Ovary (tissue), 9 donors: ENCODE results near the gene DPM3. TPM values are rescaled to one million over a fixed set of nuclear protein-coding genes. Genes with fewer than 3 reads are reported as not detected.
"Not testable (repeated sequence)": the region's sequence is repeated elsewhere in the genome, so short reads cannot be mapped to it uniquely, and the experiment has no call there.

Experiments
- DNase-seq, 5 donors: peaks; one replicate each; pipeline ENCODE4 v3.0.0-alpha.2; 2019 to 2020
- H3K27ac ChIP-seq, 2 donors: fragments of 200-600 bp; one replicate each; pipeline versions ENCODE4 v1.5.1 to v1.8.0; 2019 to 2022
- H3K27me3 ChIP-seq: fragments of 200-600 bp; one replicate; pipeline ENCODE4 v1.8.0; 2022
- H3K36me3 ChIP-seq: fragments of 200-600 bp; sonication (generic); one replicate; pipeline ENCODE4 v1.5.1; 2019
- H3K4me1 ChIP-seq: one replicate; pipeline ENCODE4 v1.8.1; 2013; ENCODE audit warnings: mild to moderate bottlenecking, moderate library complexity; ENCODE audit not compliant: insufficient read depth
- H3K4me3 ChIP-seq: fragments of 200-600 bp; sonication (generic); one replicate; pipeline ENCODE4 v1.5.1; 2017
- H3K9me3 ChIP-seq, 2 donors: fragments of 200-600 bp in 1 of 2; sonication (generic) in 1 of 2; one replicate each; pipeline versions ENCODE4 v1.5.1 to v1.8.1; 2013 to 2019; ENCODE audit warnings: mild to moderate bottlenecking in 1 of 2, moderate library complexity in 1 of 2
- EP300 ChIP-seq: sonication (generic); formaldehyde crosslinking; IDR thresholded peaks from one replicate; pipeline ENCODE4 v1.6.1; 2017; ENCODE audit warnings: antibody characterized with exemption
- POLR2A ChIP-seq: fragments of 450-650 bp; IDR thresholded peaks from one replicate; pipeline ENCODE4 v1.6.1; 2017; ENCODE audit warnings: antibody characterized with exemption, mild to moderate bottlenecking, moderate library complexity
- WGBS, 3 donors: extraction: QIAGEN DNeasy Blood & Tissue Kit in 1 of 3; methylation state at CpG; one replicate each; pipeline versions ENCODE4 v1.1.5 to v1.1.7; 2013 to 2017; 5-methylcytosine and 5-hydroxymethylcytosine counted together
- intact Hi-C, 4 donors: fragments of 100-400 bp; cut with DNase I; formaldehyde crosslinking; loops; one replicate each; pipeline versions ENCODE4 v1.11.0 to v1.15.1; 2022 to 2023
- polyA plus RNA-seq, 2 donors: library from polyadenylated mRNA; stranded (reverse); fragments of 200-250 nt in 1 of 2; fragments of 350-450 nt in 1 of 2; fragmentation: Illumina TruSeq in 1 of 2; extraction: RNeasy Lipid Tissue Mini Kit (QIAGEN cat#74804) in 1 of 2; gene quantifications; one replicate each; pipeline ENCODE4 v1.2.3, GENCODE V29; 2013 to 2014
- total RNA-seq, 7 donors: library from RNA; depleted of rRNA in 2 of 7; stranded (reverse); fragments of >200 nt in 2 of 7; fragmentation: NEBNext Ultra II Directional in 3 of 7; extraction: Animal tissue kit (Norgen Biotek cat#: 25700) in 3 of 7; gene quantifications; one replicate each; pipeline versions ENCODE4 v1.1.0 to v1.2.4, GENCODE V29; 2016 to 2023
- TF ChIP-seq, protein P1 (sequence below), 3 donors: fragments of 450-650 bp in 2 of 3; fragments of 200-600 bp in 1 of 3; IDR thresholded peaks; one replicate each; pipeline versions ENCODE4 v1.5.1 to v1.8.0; 2016 to 2022; ENCODE audit warnings: antibody characterized with exemption in 3 of 3, mild to moderate bottlenecking in 1 of 3
- donor health status: DM: no; HTN: no; CAD: no; lungs with moderate emphysema.
- donor health status: DM: no; HTN: no; CAD: no.
- donor health status: Bipolar disorder and iron deficiency.
- donor health status: DM: yes; HTN: yes; CAD: no.
- donor health status: DM: no; HTN: no; CAD: no.
- donor health status: DM: yes; HTN: yes; CAD: no.

Gene DPM3
- total and polyA plus RNA-seq, 9 donors, result 0.70 to 168 (median 85.5) TPM

DNA sequence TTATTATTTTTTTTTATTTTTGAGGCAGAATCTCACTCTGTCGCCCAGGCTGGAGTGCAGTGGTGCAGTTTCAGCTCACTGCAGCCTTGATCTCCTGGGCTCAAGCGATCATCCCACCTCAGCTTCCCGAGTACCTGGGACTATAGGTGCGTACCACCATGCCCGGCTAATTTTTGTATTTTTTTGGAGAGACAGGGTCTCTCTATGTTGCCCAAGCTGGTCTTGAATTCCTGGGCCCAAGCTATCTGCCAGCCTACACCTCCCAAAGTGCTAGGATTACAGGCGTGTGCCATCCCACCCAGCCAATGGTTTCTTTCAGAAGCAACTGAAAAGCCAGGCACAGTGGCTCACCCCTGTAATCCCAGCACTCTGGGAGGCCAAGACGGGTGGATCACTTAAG, 30.5 kb upstream of the DPM3 start:
- no peaks in the 10 kb centered on the region for H3K36me3 ChIP-seq
- H3K9me3 ChIP-seq, result no peaks in the 10 kb centered on the region
- TF ChIP-seq POLR2A (no peak), EP300 (no peak)
- TF ChIP-seq, protein P1, sequence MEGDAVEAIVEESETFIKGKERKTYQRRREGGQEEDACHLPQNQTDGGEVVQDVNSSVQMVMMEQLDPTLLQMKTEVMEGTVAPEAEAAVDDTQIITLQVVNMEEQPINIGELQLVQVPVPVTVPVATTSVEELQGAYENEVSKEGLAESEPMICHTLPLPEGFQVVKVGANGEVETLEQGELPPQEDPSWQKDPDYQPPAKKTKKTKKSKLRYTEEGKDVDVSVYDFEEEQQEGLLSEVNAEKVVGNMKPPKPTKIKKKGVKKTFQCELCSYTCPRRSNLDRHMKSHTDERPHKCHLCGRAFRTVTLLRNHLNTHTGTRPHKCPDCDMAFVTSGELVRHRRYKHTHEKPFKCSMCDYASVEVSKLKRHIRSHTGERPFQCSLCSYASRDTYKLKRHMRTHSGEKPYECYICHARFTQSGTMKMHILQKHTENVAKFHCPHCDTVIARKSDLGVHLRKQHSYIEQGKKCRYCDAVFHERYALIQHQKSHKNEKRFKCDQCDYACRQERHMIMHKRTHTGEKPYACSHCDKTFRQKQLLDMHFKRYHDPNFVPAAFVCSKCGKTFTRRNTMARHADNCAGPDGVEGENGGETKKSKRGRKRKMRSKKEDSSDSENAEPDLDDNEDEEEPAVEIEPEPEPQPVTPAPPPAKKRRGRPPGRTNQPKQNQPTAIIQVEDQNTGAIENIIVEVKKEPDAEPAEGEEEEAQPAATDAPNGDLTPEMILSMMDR (IDR thresholded peaks at IDR 0.05), result no peak
- DNase-seq, result peak in 2 of 5 donors; percentile 4 to 7
- intact Hi-C loops, result loop anchor here in 2 of 4 donors (5.0 to 10.0 kb wide), 3 partner anchors 34 to 424 kb away; partner anchors contain the start of genes RUSC1 (in 1 of the 2) and SLC50A1 (in 1 of the 2)
- H3K27me3 ChIP-seq, result no peaks in the 10 kb centered on the region
- H3K4me1 ChIP-seq, result peaks cover 7% of the 10 kb centered on the region
- no peak overlapping the region for H3K27ac ChIP-seq
- H3K4me3 ChIP-seq, result no peak overlapping the region
- 86 to 93% (median 89%) methylated on average over 7 of the region's 7 CpGs for WGBS, 3 donors

DNA sequence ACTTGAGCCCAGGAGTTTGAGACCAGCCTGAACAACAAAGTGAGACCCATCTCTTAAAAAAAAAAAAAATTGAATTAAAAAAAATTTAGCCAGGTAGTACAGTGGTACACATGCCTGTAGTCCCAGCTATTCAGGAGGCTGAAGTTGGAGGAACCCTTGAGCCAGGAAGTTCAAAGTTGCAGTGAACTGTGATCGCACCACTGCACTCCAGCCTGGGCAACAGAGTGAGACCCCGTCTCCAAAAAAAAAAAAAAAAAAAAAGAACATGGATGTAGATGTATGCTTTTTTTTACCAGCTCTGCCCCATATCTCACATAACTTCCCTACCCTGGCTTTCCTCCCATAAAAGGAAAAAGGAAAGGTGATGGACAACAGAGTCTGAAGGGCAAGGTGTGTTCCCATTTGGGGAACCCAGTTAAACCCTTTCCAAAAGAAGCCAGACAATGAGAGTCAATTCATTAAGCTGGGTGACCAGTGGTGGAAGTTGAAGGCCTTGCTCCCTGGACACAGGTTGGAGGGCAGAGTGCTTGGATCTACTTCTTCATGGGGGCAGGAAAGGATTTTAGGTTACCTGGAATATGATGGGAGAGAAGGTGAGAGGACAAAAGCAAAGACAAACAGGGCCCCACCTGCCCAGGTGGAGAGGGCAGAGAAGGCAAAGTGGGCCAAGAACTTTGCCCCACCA, 29.9 kb upstream of the DPM3 start:
- intact Hi-C loops, result loop anchor here in 2 of 4 donors (5.0 to 10.0 kb wide), 3 partner anchors 33 to 425 kb away; partner anchors contain the start of genes RUSC1 (in 1 of the 2) and SLC50A1 (in 1 of the 2)
- Histone ChIP-seq H3K4me3 (no peak overlapping the region), H3K36me3 (no peaks in the 10 kb centered on the region), H3K27me3 (no peaks in the 10 kb centered on the region), H3K27ac (no peak overlapping the region), H3K4me1 (peaks cover 7% of the 10 kb centered on the region), H3K9me3 (no peaks in the 10 kb centered on the region)
- TF ChIP-seq, protein P1 (IDR thresholded peaks at IDR 0.05), result no peak
- TF ChIP-seq EP300 (no peak), POLR2A (no peak)
- 80 to 89% (median 86%) methylated on average over 2 of the region's 2 CpGs for WGBS, 3 donors
- peak in 1 of 5 donors; percentile 1 for DNase-seq

DNA sequence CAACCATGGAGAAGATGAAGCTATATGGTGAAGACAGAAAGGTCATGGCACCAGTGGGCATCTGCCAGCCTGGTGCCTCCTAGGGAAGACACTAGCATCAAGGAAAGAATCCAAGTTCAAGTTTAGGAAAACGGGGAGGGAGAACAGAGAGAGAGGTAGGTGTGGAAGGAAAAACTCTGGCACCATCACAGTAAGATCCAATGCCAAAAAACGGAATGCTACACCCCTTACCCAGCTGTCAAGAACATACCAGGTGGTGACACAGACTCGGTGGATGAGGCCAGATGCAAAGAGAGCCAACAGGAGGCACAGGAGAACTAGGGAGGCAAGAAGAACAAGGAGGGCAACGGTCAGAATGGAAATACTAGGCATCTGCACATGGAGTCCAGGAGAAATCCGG, 29.2 kb upstream of the DPM3 start:
- Histone ChIP-seq H3K9me3 (no peaks in the 10 kb centered on the region), H3K27ac (no peak overlapping the region), H3K4me3 (no peak overlapping the region), H3K27me3 (no peaks in the 10 kb centered on the region), H3K4me1 (peaks cover 7% of the 10 kb centered on the region), H3K36me3 (no peaks in the 10 kb centered on the region)
- intact Hi-C loops, result loop anchor here (2.0 to 5.0 kb wide), 3 partner anchors 77 to 79 kb away; no protein-coding TSS in a partner anchor
- DNase-seq, result no peak
- 62 to 73% (median 70%) methylated on average over 5 of the region's 5 CpGs for WGBS, 3 donors
- TF ChIP-seq POLR2A, result no peak
- TF ChIP-seq, protein P1 (IDR thresholded peaks at IDR 0.05), result no peak
- TF ChIP-seq EP300, result no peak

DNA sequence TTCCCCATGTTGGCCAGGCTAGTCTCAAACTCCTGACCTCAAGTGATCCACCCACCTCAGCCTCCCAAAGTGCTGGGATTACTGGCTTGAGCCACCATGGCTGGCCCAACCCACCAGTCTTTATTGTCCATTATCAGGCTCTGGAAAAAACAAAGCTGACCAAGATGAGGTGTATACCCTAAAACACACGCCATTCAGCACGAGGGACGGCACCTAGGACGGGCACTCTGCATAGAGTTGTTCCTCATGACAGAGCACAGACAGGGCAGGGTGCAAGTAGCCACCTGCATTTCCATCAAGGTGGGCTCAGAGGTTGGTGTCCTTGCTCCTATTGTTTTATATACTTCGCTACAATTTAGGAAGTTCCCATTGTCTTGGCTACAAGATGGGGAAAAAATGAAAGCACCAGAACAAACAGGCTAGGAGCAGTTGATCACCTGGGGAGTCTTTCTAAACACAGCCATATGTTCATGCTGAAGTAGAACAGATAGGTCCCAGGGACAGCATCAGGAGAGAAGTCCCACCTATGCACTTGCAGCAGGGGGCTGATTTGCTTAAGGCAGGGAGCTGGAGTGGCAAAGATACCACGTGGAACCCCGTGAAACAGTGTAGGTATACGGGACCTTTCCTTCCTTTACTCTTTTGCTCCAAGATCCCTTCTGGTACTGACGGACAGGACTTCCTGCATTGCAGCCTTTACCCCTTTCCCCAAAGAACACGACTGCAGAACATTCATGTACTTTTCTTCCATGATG, 28.3 kb upstream of the DPM3 start:
- Histone ChIP-seq H3K4me3 (no peak overlapping the region), H3K36me3 (no peaks in the 10 kb centered on the region), H3K27ac (no peak overlapping the region), H3K4me1 (peaks cover 7% of the 10 kb centered on the region), H3K27me3 (no peaks in the 10 kb centered on the region), H3K9me3 (no peaks in the 10 kb centered on the region)
- DNase-seq, result no peak
- WGBS, 3 donors, result 74 to 79% (median 79%) methylated on average over 10 of the region's 10 CpGs
- intact Hi-C loops, result loop anchor here (2.0 to 5.0 kb wide), 3 partner anchors 76 to 78 kb away; no protein-coding TSS in a partner anchor
- no peak for TF ChIP-seq EP300
- TF ChIP-seq, protein P1 (IDR thresholded peaks at IDR 0.05), result no peak
- no peak for TF ChIP-seq POLR2A

DNA sequence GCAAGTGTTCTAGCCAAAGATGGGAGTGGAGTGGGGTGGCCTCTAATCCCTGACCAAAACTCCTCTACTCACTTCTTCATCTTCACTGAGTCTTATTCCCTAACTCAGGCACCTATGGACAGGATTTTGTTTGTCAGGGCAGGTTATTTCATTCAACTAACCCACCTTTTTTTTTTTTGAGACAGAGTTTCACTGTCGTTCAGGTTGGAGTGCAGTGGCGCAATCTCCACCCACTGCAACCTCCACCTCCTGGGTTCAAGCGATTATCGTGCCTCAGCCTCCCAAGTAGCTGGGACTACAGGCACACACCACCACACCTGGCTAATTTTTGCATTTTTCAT, 27.7 kb upstream of the DPM3 start:
- DNase-seq, H3K36me3 ChIP-seq, H3K4me3 ChIP-seq, H3K9me3 ChIP-seq, H3K27ac ChIP-seq, H3K27me3 ChIP-seq, H3K4me1 ChIP-seq: not testable (repeated sequence)
- 33 to 44% (median 43%) methylated on average over 4 of the region's 4 CpGs for WGBS, 3 donors
- intact Hi-C loops, result loop anchor here (2.0 to 5.0 kb wide), 3 partner anchors 75 to 77 kb away; no protein-coding TSS in a partner anchor
